T-helper 17 cell (primary cell): Measurements from ENCODE around the gene ANKRD45. TPM values are rescaled to one million over a fixed set of nuclear protein-coding genes. Genes with fewer than 3 reads are reported as not detected.
"Not testable (repeated sequence)": the region's sequence is repeated elsewhere in the genome, so short reads cannot be mapped to it uniquely, and the experiment has no call there.

Source experiments
- ATAC-seq: fragments of 150-1000 bp; cut with Tn5 transposase; 2 replicates; pipeline ENCODE4 v1.10.0; 2021; ENCODE audit warnings: mild to moderate bottlenecking, moderate library complexity
- DNase-seq, 3 donors: peaks; one replicate each; pipeline versions ENCODE4 v3.0.0 to v3.0.0-alpha.2; 2020 to 2021
- H3K9me3 ChIP-seq: one replicate; pipeline ENCODE4 v1.7.0; 2013; ENCODE audit warnings: low read length, mild to moderate bottlenecking; ENCODE audit not compliant: control insufficient read depth, poor library complexity, severe bottlenecking
- H3K27ac Mint-ChIP-seq: one replicate; pipeline ENCODE4 v1.8.0; 2022; ENCODE audit warnings: mild to moderate bottlenecking, moderate library complexity, mixed read lengths
- H3K27me3 Mint-ChIP-seq: one replicate; pipeline ENCODE4 v1.8.0; 2022; ENCODE audit warnings: mixed read lengths
- H3K36me3 Mint-ChIP-seq: one replicate; pipeline ENCODE4 v1.8.0; 2022; ENCODE audit warnings: low read depth, mixed read lengths
- H3K4me1 Mint-ChIP-seq: one replicate; pipeline ENCODE4 v1.8.0; 2022; ENCODE audit warnings: mild to moderate bottlenecking, mixed read lengths
- H3K4me3 Mint-ChIP-seq: one replicate; pipeline ENCODE4 v1.8.0; 2022; ENCODE audit warnings: mild to moderate bottlenecking, moderate library complexity, mixed read lengths
- total RNA-seq, 4 donors: library from RNA in 2 of 4; stranded (reverse) in 2 of 4; gene quantifications; one replicate each; pipeline ENCODE4 v1.2.3 and lab custom pipeline; 2022 to 2026

The ANKRD45 gene
- total RNA-seq, 2 donors from 2014 or later = not detected

DNA sequence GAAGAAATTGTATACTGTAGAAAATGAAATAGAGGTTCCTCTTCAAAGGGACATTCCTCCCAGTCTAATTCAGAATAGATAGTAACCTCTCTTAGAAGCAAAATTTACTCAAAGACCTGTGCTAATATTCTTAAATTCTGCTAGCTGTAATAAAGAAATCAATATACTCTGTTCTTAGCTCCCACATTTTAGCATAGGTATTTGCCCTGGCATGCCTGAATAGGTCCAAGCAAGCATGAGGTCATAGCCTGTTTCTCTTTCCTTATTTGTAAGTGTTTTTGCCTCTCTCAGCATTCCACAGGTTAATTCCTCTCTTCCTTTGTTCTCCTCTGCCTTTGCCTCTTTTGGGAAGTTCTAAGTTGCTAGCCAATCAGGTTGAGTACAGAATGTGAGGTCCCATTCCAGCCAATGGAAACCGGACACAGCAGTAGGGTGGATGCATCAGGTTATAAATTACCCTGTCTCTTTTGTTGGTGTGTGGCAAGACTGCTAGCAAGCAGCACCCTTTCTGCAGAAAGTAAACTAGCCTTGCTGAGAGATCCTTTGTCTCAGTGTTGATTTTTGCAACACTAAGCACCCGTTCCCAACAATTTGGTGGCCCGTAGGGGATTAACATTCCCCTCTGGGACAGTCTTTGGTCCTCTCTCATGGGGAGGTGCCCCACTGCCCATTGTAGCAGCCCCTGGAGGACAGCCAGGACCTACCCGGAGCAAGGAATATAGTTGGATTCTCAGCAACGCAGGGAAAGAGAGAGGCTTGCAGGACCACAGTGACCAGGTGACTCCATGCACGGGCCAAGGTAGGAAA is 32.2 kb downstream of the ANKRD45 start:
- not testable (repeated sequence) for ATAC-seq, DNase-seq, H3K4me1 Mint-ChIP-seq, H3K36me3 Mint-ChIP-seq, H3K9me3 ChIP-seq, H3K4me3 Mint-ChIP-seq, H3K27me3 Mint-ChIP-seq, H3K27ac Mint-ChIP-seq

DNA sequence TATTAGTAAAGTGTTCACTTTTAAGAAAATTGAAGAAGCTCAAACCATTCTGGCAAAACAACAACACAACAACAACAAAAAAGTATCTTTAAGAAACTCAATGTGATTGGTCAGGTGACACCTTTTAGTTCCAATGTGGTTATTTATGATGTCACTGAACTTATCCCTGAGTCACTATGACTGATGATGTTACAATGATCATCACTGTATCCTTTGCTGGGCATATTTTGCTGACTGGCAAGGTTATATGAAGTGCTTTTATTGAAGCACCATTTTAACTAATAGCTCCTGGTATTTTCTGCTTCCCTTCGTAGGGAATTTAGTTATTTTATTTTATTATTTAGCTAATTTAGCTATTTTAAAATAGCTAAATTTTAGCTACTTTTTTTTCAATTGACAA is 34.5 kb downstream of the ANKRD45 start, which contains the start of gene TEX50:
Gene TEX50, plus strand, starts transcription at position 223 of the 400 bp plus-strand sequence. CDS start 184 bp downstream, outside the sequence.
- H3K4me3 Mint-ChIP-seq = no peak within 1 kb of the TSS
- H3K4me1 Mint-ChIP-seq = no peaks in the 10 kb centered on the region
- DNase-seq (no peak), ATAC-seq (no peak)
- peaks cover 5% of the 10 kb centered on the region for H3K27me3 Mint-ChIP-seq
- H3K36me3 Mint-ChIP-seq = no peaks in the 10 kb centered on the region
- H3K9me3 ChIP-seq = no peaks in the 10 kb centered on the region
- no peak within 1 kb of the TSS for H3K27ac Mint-ChIP-seq

GRCh38 chr1:173628888-173629287 is 40.8 kb downstream of the ANKRD45 start:
- Mint-ChIP-seq H3K27ac (no peak overlapping the region), H3K36me3 (peaks cover 2% of the 10 kb centered on the region), H3K4me3 (no peak overlapping the region), H3K27me3 (peaks cover 6% of the 10 kb centered on the region), H3K4me1 (no peaks in the 10 kb centered on the region)
- ATAC-seq (no peak), DNase-seq (no peak)
- H3K9me3 ChIP-seq = no peaks in the 10 kb centered on the region

DNA sequence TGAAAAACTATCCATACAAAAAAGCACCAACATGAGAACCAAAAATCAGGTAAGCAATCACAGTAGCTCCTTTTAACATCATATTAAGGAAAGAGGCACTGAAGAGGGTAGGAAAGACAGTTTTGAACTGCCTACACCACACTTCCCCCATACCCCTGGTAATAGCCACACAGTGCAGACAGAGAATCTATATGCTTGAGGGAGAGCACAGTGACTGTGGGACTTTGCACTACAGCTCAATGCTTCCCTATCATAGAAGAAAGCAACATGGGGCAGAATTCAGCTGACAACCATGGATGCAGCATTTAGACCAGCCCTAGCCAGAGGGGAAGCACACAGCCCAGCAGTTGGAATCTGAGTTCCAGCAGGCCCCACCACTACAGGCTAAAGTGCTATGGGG is 42.4 kb downstream of the ANKRD45 start:
- ATAC-seq (no peak), DNase-seq (no peak)
- no peak overlapping the region for H3K4me3 Mint-ChIP-seq
- H3K9me3 ChIP-seq = no peaks in the 10 kb centered on the region
- H3K27me3 Mint-ChIP-seq = peaks cover 6% of the 10 kb centered on the region
- no peak overlapping the region for H3K27ac Mint-ChIP-seq
- H3K36me3 Mint-ChIP-seq = peaks cover 2% of the 10 kb centered on the region
- H3K4me1 Mint-ChIP-seq = no peaks in the 10 kb centered on the region

DNA sequence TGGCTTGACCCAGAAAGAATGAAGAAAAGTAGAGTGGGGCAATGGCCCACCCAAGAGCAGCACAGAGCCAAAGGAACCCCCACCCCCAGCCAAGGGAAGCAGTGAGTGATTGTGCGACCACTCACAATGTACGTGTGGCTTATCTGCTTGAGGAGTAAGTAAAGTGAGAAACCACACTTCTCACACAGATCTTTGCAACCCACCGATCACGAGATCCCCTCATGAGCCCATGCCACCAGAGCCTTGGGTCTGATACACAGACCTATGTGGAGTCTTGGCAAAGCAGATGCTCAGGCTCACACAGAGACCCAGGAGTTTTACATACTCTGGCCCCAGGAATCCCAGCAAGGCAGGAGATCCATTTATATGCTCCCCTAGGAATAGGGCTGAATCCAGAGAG is 52.8 kb downstream of the ANKRD45 start:
- no peaks in the 10 kb centered on the region for H3K36me3 Mint-ChIP-seq

DNA sequence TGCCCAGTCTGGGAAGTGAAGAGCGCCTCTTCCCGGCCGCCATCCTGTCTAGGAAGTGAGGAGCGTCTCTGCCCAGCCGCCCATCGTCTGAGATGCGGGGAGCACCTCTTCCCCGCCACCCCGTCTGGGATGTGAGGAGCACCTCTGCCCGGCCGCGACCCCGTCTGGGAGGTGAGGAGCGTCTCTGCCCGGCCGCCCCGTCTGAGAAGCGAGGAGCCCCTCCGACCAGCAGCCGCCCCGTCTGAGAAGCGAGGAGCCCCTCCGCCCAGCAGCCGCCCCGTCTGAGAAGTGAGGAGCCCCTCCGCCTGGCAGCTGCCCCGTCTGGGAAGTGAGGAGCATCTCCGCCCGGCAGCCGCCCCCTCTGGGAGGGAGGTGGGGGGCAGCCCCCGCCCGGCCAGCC is 56.6 kb downstream of the ANKRD45 start:
- H3K27ac Mint-ChIP-seq, H3K4me3 Mint-ChIP-seq, H3K4me1 Mint-ChIP-seq, H3K27me3 Mint-ChIP-seq, H3K36me3 Mint-ChIP-seq, H3K9me3 ChIP-seq, DNase-seq, ATAC-seq: not testable (repeated sequence)

More for the DNA sequence above, 52.8 kb downstream of the ANKRD45 start:
- H3K27ac Mint-ChIP-seq = no peak overlapping the region
- H3K9me3 ChIP-seq = no peaks in the 10 kb centered on the region
- DNase-seq (no peak), ATAC-seq (no peak)
- H3K4me3 Mint-ChIP-seq = no peak overlapping the region
- H3K4me1 Mint-ChIP-seq = no peaks in the 10 kb centered on the region
- H3K27me3 Mint-ChIP-seq = no peaks in the 10 kb centered on the region

DNA sequence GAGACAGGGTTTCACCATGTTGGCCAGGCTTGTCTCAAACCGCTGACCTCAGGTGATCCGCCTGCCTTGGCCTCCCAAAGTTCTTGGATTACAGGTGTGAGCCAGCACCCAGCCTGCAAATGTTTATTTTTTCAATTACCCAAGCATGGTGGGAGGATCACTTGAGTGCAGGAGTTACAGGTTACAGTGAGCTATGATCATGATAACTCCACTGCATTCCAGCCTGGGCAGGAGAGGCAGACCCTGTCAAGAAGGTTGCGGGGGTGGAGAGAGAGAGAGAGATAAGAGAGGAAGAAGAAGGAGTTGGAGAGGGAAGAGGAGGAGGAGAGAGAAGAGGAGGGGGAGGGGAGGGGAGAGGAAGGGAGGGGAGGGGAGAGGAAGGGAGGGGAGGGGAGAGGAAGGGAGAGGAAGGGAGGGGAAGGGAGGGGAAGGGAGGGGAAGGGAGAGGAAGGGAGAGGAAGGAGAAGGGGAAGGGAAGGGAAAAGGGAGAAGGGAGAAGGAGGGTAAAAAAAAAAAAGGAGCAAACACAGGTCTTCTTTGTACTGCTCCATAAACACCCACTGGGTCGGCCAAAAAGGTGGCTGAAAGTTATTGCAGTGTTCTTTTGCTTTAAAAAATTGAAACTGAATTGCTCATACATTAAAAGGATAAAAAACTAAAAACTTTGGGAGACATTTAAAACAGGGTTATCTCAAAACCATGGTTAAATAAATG is 61.0 kb downstream of the ANKRD45 start:
- no peaks in the 10 kb centered on the region for H3K9me3 ChIP-seq
- Mint-ChIP-seq H3K27ac (no peak overlapping the region), H3K36me3 (peaks cover 5% of the 10 kb centered on the region), H3K27me3 (peaks cover 17% of the 10 kb centered on the region), H3K4me3 (no peak overlapping the region), H3K4me1 (no peaks in the 10 kb centered on the region)
- DNase-seq (no peak), ATAC-seq (no peak)

DNA sequence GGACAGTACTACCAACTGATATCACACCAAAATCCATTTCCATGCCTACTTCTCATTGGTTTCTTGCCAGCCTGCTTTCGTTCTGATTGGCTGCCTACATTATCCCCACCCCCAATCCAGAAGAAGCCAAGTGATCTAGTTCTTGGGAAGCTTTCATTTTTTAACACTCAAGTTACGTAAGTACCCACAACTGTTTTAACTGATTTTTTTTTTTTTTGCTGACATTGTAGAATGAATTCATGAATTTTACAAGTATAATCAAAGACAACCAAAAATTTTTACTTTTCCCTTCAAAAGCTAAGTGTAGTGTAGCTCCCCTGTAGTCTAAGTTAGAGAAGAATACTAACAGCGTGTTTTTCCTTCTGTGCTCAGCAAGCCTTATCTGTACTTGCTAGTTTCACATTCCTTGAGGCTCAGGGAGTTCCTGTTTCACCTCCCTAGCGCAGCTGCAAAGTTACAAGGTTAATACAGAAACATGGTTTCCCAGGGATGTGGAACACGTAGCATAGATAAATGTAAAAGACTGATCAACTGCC is 66.5 kb downstream of the ANKRD45 start, which contains the start of gene SLC9C2:
Gene SLC9C2, minus strand, starts transcription at position 17 of the 536 bp plus-strand sequence. CDS start 1,296 bp downstream, outside the sequence.
- DNase-seq = no peak
- peaks cover 35% of the 10 kb centered on the region for H3K27me3 Mint-ChIP-seq
- no peak within 1 kb of the TSS for H3K27ac Mint-ChIP-seq

DNA sequence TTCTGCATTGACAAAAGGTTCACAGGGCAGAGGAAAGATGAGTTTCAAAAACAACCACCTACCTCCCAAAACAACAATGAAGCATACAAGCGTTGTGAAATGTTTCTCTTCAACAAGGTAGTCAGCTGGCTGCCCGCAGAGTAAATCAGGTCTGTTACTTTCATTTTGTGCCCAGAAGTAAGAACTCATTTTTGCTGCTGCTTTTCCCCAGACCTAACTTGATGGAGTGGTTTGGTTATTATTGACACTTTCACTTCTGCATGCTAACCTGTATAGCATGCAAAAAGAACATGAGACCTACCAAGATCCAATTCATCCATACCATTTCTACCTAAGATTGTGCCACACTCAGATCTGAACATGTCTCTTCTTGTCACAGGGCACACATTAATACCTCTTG is 68.1 kb downstream of the ANKRD45 start:
- no peak overlapping the region for H3K27ac Mint-ChIP-seq
- no peak for ATAC-seq
- peaks cover 35% of the 10 kb centered on the region for H3K27me3 Mint-ChIP-seq
- no peak overlapping the region for H3K4me3 Mint-ChIP-seq
- H3K9me3 ChIP-seq = no peaks in the 10 kb centered on the region
- H3K4me1 Mint-ChIP-seq = no peaks in the 10 kb centered on the region
- peaks cover 5% of the 10 kb centered on the region for H3K36me3 Mint-ChIP-seq
- no peak for DNase-seq

More for the DNA sequence above, 66.5 kb downstream of the ANKRD45 start, which contains the start of gene SLC9C2:
- no peaks in the 10 kb centered on the region for H3K9me3 ChIP-seq
- H3K36me3 Mint-ChIP-seq = peaks cover 7% of the 10 kb centered on the region
- no peaks in the 10 kb centered on the region for H3K4me1 Mint-ChIP-seq
- no peak for ATAC-seq
- H3K4me3 Mint-ChIP-seq = no peak within 1 kb of the TSS

GRCh38 chr1:173596097-173596825 is 73.4 kb downstream of the ANKRD45 start:
- Mint-ChIP-seq H3K36me3 (peaks cover 3% of the 10 kb centered on the region), H3K4me1 (no peaks in the 10 kb centered on the region), H3K27me3 (peaks cover 22% of the 10 kb centered on the region), H3K27ac (no peak overlapping the region), H3K4me3 (no peak overlapping the region)
- ATAC-seq (no peak), DNase-seq (no peak)
- no peaks in the 10 kb centered on the region for H3K9me3 ChIP-seq

DNA sequence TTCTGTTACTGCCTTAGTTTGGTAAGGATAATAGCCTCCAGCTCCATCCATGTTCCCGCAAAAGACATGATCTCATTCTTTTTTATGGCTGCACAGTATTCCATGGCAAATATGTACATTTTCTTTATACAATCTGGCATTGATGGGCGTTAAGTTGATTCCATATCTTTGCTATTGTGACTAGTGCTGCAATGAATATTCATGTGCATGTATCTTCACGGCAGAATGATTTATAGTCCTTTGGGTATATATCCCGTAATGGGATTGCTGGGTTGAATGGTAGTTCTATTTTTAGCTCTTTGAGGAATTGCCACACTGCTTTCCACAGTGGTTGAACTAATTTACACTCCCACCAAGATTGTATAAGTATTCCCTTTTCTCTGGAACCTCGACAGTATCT is 78.5 kb downstream of the ANKRD45 start:
- H3K4me3 Mint-ChIP-seq, H3K36me3 Mint-ChIP-seq, H3K4me1 Mint-ChIP-seq, H3K27ac Mint-ChIP-seq, ATAC-seq, DNase-seq, H3K9me3 ChIP-seq: not testable (repeated sequence)
- H3K27me3 Mint-ChIP-seq = peaks cover 15% of the 10 kb centered on the region

GRCh38 chr1:173590557-173590956 is 79.1 kb downstream of the ANKRD45 start:
- no peak for ATAC-seq
- no peak overlapping the region for H3K4me3 Mint-ChIP-seq

More at GRCh38 chr1:173590557-173590956, 79.1 kb downstream of the ANKRD45 start:
- no peak for DNase-seq
- Mint-ChIP-seq H3K27me3 (peaks cover 12% of the 10 kb centered on the region), H3K36me3 (peaks cover 3% of the 10 kb centered on the region), H3K4me1 (no peaks in the 10 kb centered on the region), H3K27ac (no peak overlapping the region)
- no peaks in the 10 kb centered on the region for H3K9me3 ChIP-seq
